Stimulated activated naive CD8-positive, alpha-beta T cell treated with anti-CD3 and anti-CD28 coated beads, Interleukin-15, Interleukin-2, amounts not matched to agents 100 ng/mL and 50 ng/mL, for 24 hours (primary cell): ENCODE results near the gene NANS.
A peak's percentile ranks its signal among the peaks of the same experiment; 100 is the strongest.
"Not testable (repeated sequence)": the region's sequence is repeated elsewhere in the genome, so short reads cannot be mapped to it uniquely, and the experiment has no call there.

Experiments used
- H3K27ac Mint-ChIP-seq: one replicate; pipeline ENCODE4 v1.8.0; 2021; ENCODE audit warnings: mild to moderate bottlenecking, mixed read lengths
- H3K27me3 Mint-ChIP-seq: one replicate; pipeline ENCODE4 v1.8.0; 2021; ENCODE audit warnings: mixed read lengths
- H3K36me3 Mint-ChIP-seq: one replicate; pipeline ENCODE4 v1.8.0; 2021; ENCODE audit warnings: low read depth, mixed read lengths
- H3K4me1 Mint-ChIP-seq: one replicate; pipeline ENCODE4 v1.8.0; 2021; ENCODE audit warnings: low read depth, mixed read lengths
- H3K4me3 Mint-ChIP-seq: one replicate; pipeline ENCODE4 v1.8.0; 2021; ENCODE audit warnings: mild to moderate bottlenecking, mixed read lengths
- H3K9me3 Mint-ChIP-seq: one replicate; pipeline ENCODE4 v1.8.0; 2021; ENCODE audit warnings: mixed read lengths

The NANS gene

GRCh38 chr9:98056269-98057137, at the start of gene NANS:
TSS of gene NANS (plus strand) at chr9:98056732. CDS start at chr9:98056809, 77 bp downstream.
- peaks cover 3% of the 10 kb centered on the region for H3K9me3 Mint-ChIP-seq
- peaks cover 30% of the 10 kb centered on the region for H3K36me3 Mint-ChIP-seq
- H3K27ac Mint-ChIP-seq, result peak within 1 kb of the TSS; percentile 97
- H3K4me3 Mint-ChIP-seq, result peak within 1 kb of the TSS; percentile 99
- H3K27me3 Mint-ChIP-seq, result no peaks in the 10 kb centered on the region
- H3K4me1 Mint-ChIP-seq, result peaks cover 39% of the 10 kb centered on the region

GRCh38 chr9:98007251-98007928, 49.1 kb upstream of the NANS start:
- H3K27me3 Mint-ChIP-seq, result no peaks in the 10 kb centered on the region
- H3K4me3 Mint-ChIP-seq, result no peak overlapping the region
- peaks cover 48% of the 10 kb centered on the region for H3K4me1 Mint-ChIP-seq
- H3K9me3 Mint-ChIP-seq, result no peaks in the 10 kb centered on the region
- H3K36me3 Mint-ChIP-seq, result peaks cover 83% of the 10 kb centered on the region
- peak overlapping the region; percentile 29 for H3K27ac Mint-ChIP-seq

GRCh38 chr9:98008764-98009163, 47.8 kb upstream of the NANS start:
- Mint-ChIP-seq H3K36me3 (peaks cover 90% of the 10 kb centered on the region), H3K4me3 (no peak overlapping the region), H3K27me3 (no peaks in the 10 kb centered on the region), H3K27ac (no peak overlapping the region), H3K4me1 (peaks cover 48% of the 10 kb centered on the region), H3K9me3 (no peaks in the 10 kb centered on the region)

GRCh38 chr9:98009437-98009836, 47.1 kb upstream of the NANS start:
- H3K4me1 Mint-ChIP-seq, result peaks cover 48% of the 10 kb centered on the region
- no peak overlapping the region for H3K27ac Mint-ChIP-seq
- no peak overlapping the region for H3K4me3 Mint-ChIP-seq
- peaks cover 88% of the 10 kb centered on the region for H3K36me3 Mint-ChIP-seq
- H3K27me3 Mint-ChIP-seq, result no peaks in the 10 kb centered on the region
- no peaks in the 10 kb centered on the region for H3K9me3 Mint-ChIP-seq

GRCh38 chr9:98009936-98010335, 46.6 kb upstream of the NANS start:
- H3K27ac Mint-ChIP-seq, result no peak overlapping the region
- H3K4me3 Mint-ChIP-seq, result no peak overlapping the region
- H3K36me3 Mint-ChIP-seq, result peaks cover 88% of the 10 kb centered on the region
- H3K9me3 Mint-ChIP-seq, result no peaks in the 10 kb centered on the region
- no peaks in the 10 kb centered on the region for H3K27me3 Mint-ChIP-seq
- H3K4me1 Mint-ChIP-seq, result peaks cover 44% of the 10 kb centered on the region

GRCh38 chr9:98010445-98010844, 46.1 kb upstream of the NANS start:
- no peak overlapping the region for H3K4me3 Mint-ChIP-seq
- peak overlapping the region; percentile 26 for H3K27ac Mint-ChIP-seq
- H3K36me3 Mint-ChIP-seq, result peaks cover 91% of the 10 kb centered on the region
- no peaks in the 10 kb centered on the region for H3K27me3 Mint-ChIP-seq
- peaks cover 43% of the 10 kb centered on the region for H3K4me1 Mint-ChIP-seq
- H3K9me3 Mint-ChIP-seq, result no peaks in the 10 kb centered on the region

GRCh38 chr9:98011122-98011521, 45.4 kb upstream of the NANS start:
- H3K4me1 Mint-ChIP-seq, result peaks cover 37% of the 10 kb centered on the region
- H3K27me3 Mint-ChIP-seq, result no peaks in the 10 kb centered on the region
- H3K36me3 Mint-ChIP-seq, result peaks cover 91% of the 10 kb centered on the region
- no peaks in the 10 kb centered on the region for H3K9me3 Mint-ChIP-seq
- H3K27ac Mint-ChIP-seq, result no peak overlapping the region
- H3K4me3 Mint-ChIP-seq, result no peak overlapping the region

- Mint-ChIP-seq H3K9me3 (no peaks in the 10 kb centered on the region), H3K4me1 (peaks cover under 1% of the 10 kb centered on the region), H3K4me3 (no peak overlapping the region), H3K27me3 (no peaks in the 10 kb centered on the region), H3K27ac (no peak overlapping the region), H3K36me3 (peaks cover 82% of the 10 kb centered on the region)
Measured at GRCh38 chr9:98016137-98016680, 40.3 kb upstream of the NANS start.

- Mint-ChIP-seq H3K27me3 (no peaks in the 10 kb centered on the region), H3K4me1 (no peaks in the 10 kb centered on the region), H3K36me3 (peaks cover 79% of the 10 kb centered on the region), H3K27ac (peak overlapping the region; percentile 4), H3K4me3 (no peak overlapping the region), H3K9me3 (no peaks in the 10 kb centered on the region)
Measured at GRCh38 chr9:98017306-98017705, 39.2 kb upstream of the NANS start.

GRCh38 chr9:98018347-98018746, 38.2 kb upstream of the NANS start:
- H3K27ac Mint-ChIP-seq, result no peak overlapping the region
- H3K9me3 Mint-ChIP-seq, result no peaks in the 10 kb centered on the region
- H3K27me3 Mint-ChIP-seq, result no peaks in the 10 kb centered on the region
- no peaks in the 10 kb centered on the region for H3K4me1 Mint-ChIP-seq
- H3K36me3 Mint-ChIP-seq, result peaks cover 72% of the 10 kb centered on the region
- H3K4me3 Mint-ChIP-seq, result no peak overlapping the region

GRCh38 chr9:98019098-98019497, 37.4 kb upstream of the NANS start:
- H3K36me3 Mint-ChIP-seq, result peaks cover 64% of the 10 kb centered on the region
- no peaks in the 10 kb centered on the region for H3K27me3 Mint-ChIP-seq
- H3K9me3 Mint-ChIP-seq, result no peaks in the 10 kb centered on the region
- no peak overlapping the region for H3K27ac Mint-ChIP-seq
- H3K4me1 Mint-ChIP-seq, result no peaks in the 10 kb centered on the region
- no peak overlapping the region for H3K4me3 Mint-ChIP-seq

- not testable (repeated sequence) for H3K9me3 Mint-ChIP-seq, H3K4me3 Mint-ChIP-seq, H3K4me1 Mint-ChIP-seq, H3K27ac Mint-ChIP-seq, H3K27me3 Mint-ChIP-seq
- peaks cover 59% of the 10 kb centered on the region for H3K36me3 Mint-ChIP-seq
Measured at GRCh38 chr9:98019869-98020268, 36.7 kb upstream of the NANS start.

- H3K9me3 Mint-ChIP-seq, result no peaks in the 10 kb centered on the region
- no peak overlapping the region for H3K4me3 Mint-ChIP-seq
- H3K27ac Mint-ChIP-seq, result no peak overlapping the region
- peaks cover 51% of the 10 kb centered on the region for H3K36me3 Mint-ChIP-seq
- no peaks in the 10 kb centered on the region for H3K4me1 Mint-ChIP-seq
- no peaks in the 10 kb centered on the region for H3K27me3 Mint-ChIP-seq
Measured at GRCh38 chr9:98020476-98021145, 35.9 kb upstream of the NANS start.

GRCh38 chr9:98021306-98022040, 35.1 kb upstream of the NANS start:
- Mint-ChIP-seq H3K27me3 (no peaks in the 10 kb centered on the region), H3K27ac (no peak overlapping the region)

More at GRCh38 chr9:98021306-98022040, 35.1 kb upstream of the NANS start:
- no peaks in the 10 kb centered on the region for H3K9me3 Mint-ChIP-seq
- peaks cover 48% of the 10 kb centered on the region for H3K36me3 Mint-ChIP-seq
- no peak overlapping the region for H3K4me3 Mint-ChIP-seq
- no peaks in the 10 kb centered on the region for H3K4me1 Mint-ChIP-seq
